Measurements from ENCODE around the gene EFEMP2.

EFEMP2 gene

DNA sequence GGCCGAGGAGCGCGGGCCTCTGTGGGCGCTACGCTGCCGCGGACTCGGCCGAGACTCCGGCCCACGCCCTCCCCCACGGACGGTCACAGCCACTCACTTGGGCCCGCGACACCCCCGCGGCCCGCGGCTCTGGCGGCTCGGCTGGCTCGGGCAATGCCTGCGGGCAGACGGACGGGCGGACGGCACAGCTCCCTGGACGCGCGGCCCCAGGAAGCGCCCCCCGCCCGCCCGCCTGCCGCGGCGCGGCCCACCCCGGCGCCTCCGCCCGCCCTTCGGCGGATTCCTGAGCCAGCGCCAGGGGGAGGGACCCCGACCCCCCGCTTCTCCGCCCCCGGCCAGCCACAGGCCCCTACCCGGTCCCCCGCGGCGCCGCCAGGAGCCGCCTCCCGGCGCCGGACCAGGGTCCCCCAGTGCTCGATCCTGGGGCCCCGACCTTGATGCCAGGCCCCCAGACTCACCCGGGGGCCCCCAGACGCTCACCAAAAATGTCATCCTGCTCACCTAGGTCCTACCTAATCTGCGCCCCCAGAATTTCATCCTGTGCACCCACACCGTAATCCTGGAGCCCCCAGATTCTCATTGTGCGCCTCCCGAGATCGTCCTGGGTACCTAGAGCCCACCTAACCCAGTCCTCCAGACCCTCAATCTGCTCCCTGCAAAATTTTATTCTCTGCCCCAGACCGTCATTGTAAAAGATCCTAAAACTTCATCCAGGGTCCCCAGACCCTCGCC, at the start of gene EFEMP2:
TSS of gene EFEMP2 (minus strand) at position 215 of the 732 bp plus-strand sequence. CDS start 446 bp downstream, outside the sequence.
- Mint-ChIP-seq H3K4me1 (ENCODE audit: low read depth) (peaks cover 13% of the 10 kb centered on the region), H3K36me3 (ENCODE audit: low read depth) (no peaks in the 10 kb centered on the region), H3K27me3 (ENCODE audit: low read depth) (peaks cover 5% of the 10 kb centered on the region), H3K27ac (peak within 1 kb of the TSS; percentile 87), H3K9me3 (no peaks in the 10 kb centered on the region), H3K4me3 (peak within 1 kb of the TSS; percentile 93)

DNA sequence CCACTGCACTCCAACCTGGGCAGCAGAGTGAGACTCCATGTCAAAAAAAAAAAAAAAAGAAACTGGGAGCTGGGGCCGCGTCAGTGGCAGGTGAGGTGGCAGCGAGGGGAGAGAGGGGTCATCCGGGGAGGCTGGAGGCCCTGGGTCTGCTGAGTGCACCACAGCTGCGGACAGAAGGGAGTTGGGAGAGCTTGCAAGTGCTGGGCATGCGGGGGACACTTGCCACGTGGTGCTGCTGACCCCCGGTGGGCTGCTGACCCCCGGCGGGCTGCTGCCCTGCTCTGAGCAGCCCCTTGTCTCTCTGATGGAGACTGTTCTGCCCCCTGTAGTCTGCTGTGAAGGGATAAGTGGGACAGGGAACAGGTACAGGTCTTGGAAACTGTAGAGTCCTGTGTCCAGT, 49.3 kb upstream of the EFEMP2 start:
- peaks cover 19% of the 10 kb centered on the region for H3K36me3 Mint-ChIP-seq (ENCODE audit: low read depth)
- no peak overlapping the region for H3K4me3 Mint-ChIP-seq
- no peaks in the 10 kb centered on the region for H3K27me3 Mint-ChIP-seq (ENCODE audit: low read depth)
- H3K9me3 Mint-ChIP-seq, result no peaks in the 10 kb centered on the region
- H3K4me1 Mint-ChIP-seq (ENCODE audit: low read depth), result peaks cover 13% of the 10 kb centered on the region
- peak overlapping the region; percentile 17 for H3K27ac Mint-ChIP-seq

GRCh38 chr11:65921033-65921555, 48.5 kb upstream of the EFEMP2 start:
- peaks cover 18% of the 10 kb centered on the region for H3K4me1 Mint-ChIP-seq (ENCODE audit: low read depth)
- H3K27ac Mint-ChIP-seq, result no peak overlapping the region
- H3K9me3 Mint-ChIP-seq, result no peaks in the 10 kb centered on the region
- H3K4me3 Mint-ChIP-seq, result peak overlapping the region; percentile 92
- H3K27me3 Mint-ChIP-seq (ENCODE audit: low read depth), result no peaks in the 10 kb centered on the region
- peaks cover 24% of the 10 kb centered on the region for H3K36me3 Mint-ChIP-seq (ENCODE audit: low read depth)

DNA sequence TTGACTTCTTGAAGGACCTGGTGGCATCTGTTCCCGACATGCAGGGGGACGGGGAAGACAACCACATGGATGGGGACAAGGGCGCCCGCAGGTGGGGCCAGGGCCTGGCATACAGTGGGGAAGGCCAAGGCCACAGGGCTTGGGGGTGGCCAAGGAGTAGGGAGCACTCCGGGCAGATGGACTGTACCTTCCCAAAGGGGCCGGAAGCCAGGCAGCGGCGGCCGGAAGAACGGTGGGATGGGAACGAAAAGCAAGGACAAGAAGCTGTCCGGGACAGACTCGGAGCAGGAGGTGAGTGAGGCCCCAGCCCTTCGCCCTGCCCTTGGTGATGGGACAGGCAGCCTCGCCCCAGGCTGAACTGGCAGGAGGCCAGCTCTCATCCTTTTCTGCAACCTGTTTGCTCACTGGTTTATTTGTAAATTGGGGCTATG, 47.8 kb upstream of the EFEMP2 start:
- H3K9me3 Mint-ChIP-seq, result no peaks in the 10 kb centered on the region
- H3K27me3 Mint-ChIP-seq (ENCODE audit: low read depth), result no peaks in the 10 kb centered on the region
- H3K27ac Mint-ChIP-seq, result peak overlapping the region; percentile 86
- H3K36me3 Mint-ChIP-seq (ENCODE audit: low read depth), result peaks cover 24% of the 10 kb centered on the region
- H3K4me3 Mint-ChIP-seq, result peak overlapping the region; percentile 92
- peaks cover 16% of the 10 kb centered on the region for H3K4me1 Mint-ChIP-seq (ENCODE audit: low read depth)

DNA sequence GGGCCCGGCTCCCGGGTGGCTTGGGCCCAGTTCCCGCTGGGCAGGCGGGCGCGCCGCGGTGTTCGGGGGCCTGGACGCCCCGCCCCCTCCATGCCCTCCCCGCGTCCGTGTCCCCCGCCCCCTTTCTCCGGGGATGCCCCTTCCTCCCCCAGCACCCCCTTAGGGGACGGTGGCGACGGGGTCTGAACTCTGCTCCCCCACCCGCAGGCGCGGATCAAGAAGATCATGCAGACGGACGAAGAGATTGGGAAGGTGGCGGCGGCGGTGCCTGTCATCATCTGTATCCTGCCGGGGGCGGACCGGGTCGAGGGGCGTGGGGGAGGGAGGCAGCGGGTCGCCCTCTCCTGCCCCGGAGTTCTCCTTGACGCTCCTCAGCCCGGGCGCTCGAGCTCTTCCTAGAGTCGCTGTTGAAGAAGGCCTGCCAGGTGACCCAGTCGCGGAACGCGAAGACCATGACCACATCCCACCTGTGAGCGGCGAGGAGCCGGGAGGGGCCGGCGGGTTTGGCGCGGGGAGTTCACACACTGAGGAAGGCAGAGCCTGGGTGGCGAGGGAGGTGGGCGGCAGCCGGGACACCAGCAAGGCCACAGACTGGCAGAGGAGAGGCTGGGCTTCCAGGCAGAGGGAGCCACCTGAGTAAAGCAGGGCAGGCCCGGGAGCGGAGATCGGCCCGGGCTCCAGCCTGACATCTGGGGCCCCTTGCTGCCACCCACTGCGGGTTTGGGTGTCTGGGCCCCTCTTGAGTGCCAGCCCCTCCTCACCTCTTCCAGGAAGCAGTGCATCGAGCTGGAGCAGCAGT, 47.2 kb upstream of the EFEMP2 start:
- H3K36me3 Mint-ChIP-seq (ENCODE audit: low read depth), result peaks cover 29% of the 10 kb centered on the region
- H3K4me1 Mint-ChIP-seq (ENCODE audit: low read depth), result peaks cover 22% of the 10 kb centered on the region
- no peaks in the 10 kb centered on the region for H3K27me3 Mint-ChIP-seq (ENCODE audit: low read depth)

DNA sequence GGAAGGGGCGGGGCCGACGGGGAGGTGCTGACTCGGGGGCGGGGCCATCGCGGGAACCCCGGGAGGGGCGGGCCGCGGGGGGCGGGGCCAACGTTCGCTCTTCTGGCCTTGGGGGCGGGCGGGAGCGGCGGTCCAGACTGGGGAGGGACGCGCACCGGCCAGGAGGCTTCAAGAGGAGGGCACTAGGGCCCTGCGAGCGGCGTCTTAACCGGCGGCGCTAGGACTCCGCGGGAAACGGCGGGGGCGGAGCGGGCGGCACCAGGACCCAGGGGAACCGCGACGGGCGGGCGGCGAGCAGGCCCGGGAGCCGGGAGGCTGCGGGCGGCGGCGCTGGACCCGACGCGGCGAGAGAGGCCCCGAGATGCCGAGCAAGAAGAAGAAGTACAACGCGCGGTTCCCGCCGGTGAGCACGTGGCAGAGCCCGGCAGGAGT, 46.6 kb upstream of the EFEMP2 start, which contains the start of gene DRAP1:
TSS of gene DRAP1 (plus strand) at position 286 of the 432 bp plus-strand sequence. CDS start at position 362, 76 bp downstream.
- H3K27ac Mint-ChIP-seq, result peak within 1 kb of the TSS; percentile 86
- no peaks in the 10 kb centered on the region for H3K27me3 Mint-ChIP-seq (ENCODE audit: low read depth)
- no peaks in the 10 kb centered on the region for H3K9me3 Mint-ChIP-seq
- H3K4me1 Mint-ChIP-seq (ENCODE audit: low read depth), result peaks cover 22% of the 10 kb centered on the region
- H3K4me3 Mint-ChIP-seq, result peak within 1 kb of the TSS; percentile 92
- peaks cover 29% of the 10 kb centered on the region for H3K36me3 Mint-ChIP-seq (ENCODE audit: low read depth)

More for the DNA sequence above, 47.2 kb upstream of the EFEMP2 start:
- Mint-ChIP-seq H3K27ac (peak overlapping the region; percentile 86), H3K4me3 (peak overlapping the region; percentile 92), H3K9me3 (no peaks in the 10 kb centered on the region)

DNA sequence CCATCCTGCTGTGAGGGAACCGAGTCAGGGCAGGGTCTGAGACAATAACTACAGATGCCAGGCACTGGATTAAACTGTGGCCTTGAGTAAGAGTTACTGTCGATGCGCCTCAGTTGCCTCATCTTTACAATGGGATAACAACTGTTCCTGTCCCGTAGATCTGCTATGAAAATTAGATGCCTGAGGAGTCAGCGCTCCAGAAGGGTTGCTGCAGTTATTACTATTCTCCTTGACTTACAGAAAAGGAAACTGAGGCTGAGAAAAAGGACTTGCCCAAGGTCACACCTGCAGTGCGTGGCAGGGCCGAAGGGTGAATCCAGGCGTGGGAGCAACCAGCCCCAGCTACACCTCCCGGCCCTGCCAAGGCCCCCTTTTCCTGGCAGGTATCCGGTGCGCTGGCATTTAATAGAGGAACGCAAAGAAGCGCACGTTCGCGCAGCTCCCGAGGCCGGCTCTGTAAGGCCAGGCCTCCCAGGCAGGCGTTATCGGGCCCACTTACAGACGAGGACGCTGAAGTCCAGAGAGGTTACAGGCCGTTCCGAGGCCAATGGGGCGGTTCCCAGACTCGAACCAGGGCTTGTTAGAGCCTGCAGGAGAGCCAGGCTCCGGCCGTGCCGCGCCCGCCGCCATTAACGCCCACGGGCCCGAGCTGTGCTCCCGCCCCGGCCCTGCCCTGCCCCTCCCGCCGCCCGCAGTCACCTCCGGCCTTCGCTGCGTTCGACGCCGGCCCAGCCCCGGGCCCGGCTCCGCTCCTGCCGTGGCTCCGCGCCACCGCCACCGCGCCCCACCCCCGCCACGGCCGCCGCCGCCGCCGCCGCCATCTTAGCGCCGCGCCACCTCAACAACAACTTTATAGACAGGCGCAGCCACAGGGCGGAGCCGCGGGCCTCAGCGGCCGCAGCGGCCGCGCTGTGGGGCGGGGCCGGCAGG, 45.9 kb upstream of the EFEMP2 start, which contains the start of gene C11orf68:
TSS of gene C11orf68 (minus strand) at position 852 of the 930 bp plus-strand sequence. CDS start at position 821, 31 bp downstream.
- H3K4me3 Mint-ChIP-seq, result peak within 1 kb of the TSS; percentile 92
- peaks cover 29% of the 10 kb centered on the region for H3K36me3 Mint-ChIP-seq (ENCODE audit: low read depth)
- peaks cover 22% of the 10 kb centered on the region for H3K4me1 Mint-ChIP-seq (ENCODE audit: low read depth)
- no peaks in the 10 kb centered on the region for H3K9me3 Mint-ChIP-seq
- H3K27ac Mint-ChIP-seq, result peak within 1 kb of the TSS; percentile 86
- H3K27me3 Mint-ChIP-seq (ENCODE audit: low read depth), result no peaks in the 10 kb centered on the region

GRCh38 chr11:65917434-65918210, 45.0 kb upstream of the EFEMP2 start:
- peak overlapping the region; percentile 85 for H3K4me3 Mint-ChIP-seq
- no peaks in the 10 kb centered on the region for H3K27me3 Mint-ChIP-seq (ENCODE audit: low read depth)
- H3K36me3 Mint-ChIP-seq (ENCODE audit: low read depth), result peaks cover 21% of the 10 kb centered on the region
- H3K4me1 Mint-ChIP-seq (ENCODE audit: low read depth), result peaks cover 20% of the 10 kb centered on the region
- no peak overlapping the region for H3K27ac Mint-ChIP-seq
- no peaks in the 10 kb centered on the region for H3K9me3 Mint-ChIP-seq

GRCh38 chr11:65917077-65917433, 44.5 kb upstream of the EFEMP2 start:
- Mint-ChIP-seq H3K4me1 (ENCODE audit: low read depth) (peaks cover 20% of the 10 kb centered on the region), H3K27me3 (ENCODE audit: low read depth) (no peaks in the 10 kb centered on the region), H3K36me3 (ENCODE audit: low read depth) (peaks cover 16% of the 10 kb centered on the region), H3K9me3 (no peaks in the 10 kb centered on the region), H3K4me3 (peak overlapping the region; percentile 85), H3K27ac (no peak overlapping the region)

DNA sequence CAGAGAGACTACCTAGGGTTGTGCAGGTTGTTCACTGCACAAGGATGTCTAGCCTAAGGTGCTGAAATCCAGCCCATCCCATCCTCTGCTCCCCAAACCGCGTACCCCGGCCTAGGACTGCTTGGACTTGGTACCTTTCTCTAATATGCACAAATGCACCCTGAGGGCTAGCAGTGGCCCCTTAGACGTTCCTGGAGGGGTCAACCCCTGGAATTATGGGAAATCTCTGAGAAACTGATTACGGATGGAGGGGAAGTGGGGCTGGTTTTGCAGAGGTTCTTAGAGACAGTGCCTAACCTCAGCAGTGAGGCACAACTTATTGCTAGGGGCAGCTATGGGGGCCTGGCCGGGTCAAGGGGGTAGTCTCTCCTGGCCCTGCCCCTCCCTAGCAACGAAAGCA, 43.8 kb upstream of the EFEMP2 start:
- H3K4me1 Mint-ChIP-seq (ENCODE audit: low read depth), result peaks cover 20% of the 10 kb centered on the region
- no peaks in the 10 kb centered on the region for H3K9me3 Mint-ChIP-seq
- H3K27ac Mint-ChIP-seq, result no peak overlapping the region
- peaks cover 15% of the 10 kb centered on the region for H3K36me3 Mint-ChIP-seq (ENCODE audit: low read depth)
- peak overlapping the region; percentile 85 for H3K4me3 Mint-ChIP-seq
- no peaks in the 10 kb centered on the region for H3K27me3 Mint-ChIP-seq (ENCODE audit: low read depth)

DNA sequence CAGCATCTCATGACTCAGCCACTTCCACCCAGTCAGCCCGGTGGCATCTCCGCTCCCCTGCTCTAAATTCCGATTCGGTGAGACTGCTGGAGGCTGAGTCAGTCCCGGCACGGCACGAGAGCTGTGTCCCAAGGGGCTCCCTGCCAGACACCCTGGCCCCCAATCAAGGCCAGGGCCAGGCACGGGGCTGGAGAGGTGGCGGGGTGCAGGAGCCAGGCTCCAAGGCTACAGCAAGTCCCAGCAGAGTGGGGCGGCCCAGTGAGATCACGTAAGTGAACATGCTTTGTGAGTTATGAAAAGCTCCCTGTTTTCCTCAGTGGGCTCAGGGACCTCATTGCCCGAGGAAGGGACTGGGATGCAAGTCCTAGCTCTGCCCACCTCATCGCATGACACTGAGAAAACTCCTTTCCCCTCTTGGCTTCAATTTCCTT, 43.2 kb upstream of the EFEMP2 start:
- Mint-ChIP-seq H3K4me1 (ENCODE audit: low read depth) (peaks cover 21% of the 10 kb centered on the region), H3K27me3 (ENCODE audit: low read depth) (no peaks in the 10 kb centered on the region), H3K27ac (no peak overlapping the region), H3K9me3 (no peaks in the 10 kb centered on the region), H3K36me3 (ENCODE audit: low read depth) (peaks cover 15% of the 10 kb centered on the region), H3K4me3 (no peak overlapping the region)

GRCh38 chr11:65915101-65915820, 42.7 kb upstream of the EFEMP2 start:
- Mint-ChIP-seq H3K27ac (no peak overlapping the region), H3K4me1 (ENCODE audit: low read depth) (peaks cover 21% of the 10 kb centered on the region), H3K36me3 (ENCODE audit: low read depth) (peaks cover 15% of the 10 kb centered on the region), H3K27me3 (ENCODE audit: low read depth) (no peaks in the 10 kb centered on the region), H3K9me3 (no peaks in the 10 kb centered on the region), H3K4me3 (peak overlapping the region; percentile 44)

DNA sequence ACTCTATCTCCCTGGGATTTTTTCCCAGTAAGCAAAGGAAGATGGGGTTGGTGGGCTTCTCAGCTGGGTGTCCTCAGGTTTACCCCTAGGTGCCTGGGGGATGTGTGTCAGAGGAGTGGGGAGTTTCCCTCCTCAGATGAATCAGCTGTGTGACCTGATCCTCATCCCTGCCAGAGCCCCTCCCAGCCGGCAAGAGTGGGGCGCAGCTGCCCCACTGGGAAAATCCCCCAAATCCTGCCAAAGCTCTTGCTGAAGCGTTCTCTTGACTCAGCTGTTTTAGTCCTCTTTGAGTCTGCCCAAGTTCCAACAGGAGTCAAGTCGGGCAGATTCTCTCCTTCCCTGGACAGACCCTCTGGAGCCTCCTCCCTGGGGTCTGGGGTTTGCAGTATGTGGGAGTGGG, 40.2 kb upstream of the EFEMP2 start:
- Mint-ChIP-seq H3K4me3 (no peak overlapping the region), H3K27ac (no peak overlapping the region), H3K4me1 (ENCODE audit: low read depth) (peaks cover 26% of the 10 kb centered on the region), H3K27me3 (ENCODE audit: low read depth) (no peaks in the 10 kb centered on the region), H3K9me3 (no peaks in the 10 kb centered on the region), H3K36me3 (ENCODE audit: low read depth) (peaks cover 12% of the 10 kb centered on the region)

All from T-helper 1 cell treated with Interleukin-12 subunit alpha and Interleukin-12 subunit beta and Interleukin-4 antibody, amounts not matched to agents 30 μg/mL and 1 μg/mL, for 36 hours (primary cell).